ENCODE data around the gene CCK. TPM values are rescaled to one million over a fixed set of nuclear protein-coding genes. Genes with fewer than 3 reads are reported as not detected.
"Not testable (repeated sequence)": the region's sequence is repeated elsewhere in the genome, so short reads cannot be mapped to it uniquely, and the experiment has no call there.

The CCK gene
- total RNA-seq, 2 experiments from 2014 or later, result not detected

DNA sequence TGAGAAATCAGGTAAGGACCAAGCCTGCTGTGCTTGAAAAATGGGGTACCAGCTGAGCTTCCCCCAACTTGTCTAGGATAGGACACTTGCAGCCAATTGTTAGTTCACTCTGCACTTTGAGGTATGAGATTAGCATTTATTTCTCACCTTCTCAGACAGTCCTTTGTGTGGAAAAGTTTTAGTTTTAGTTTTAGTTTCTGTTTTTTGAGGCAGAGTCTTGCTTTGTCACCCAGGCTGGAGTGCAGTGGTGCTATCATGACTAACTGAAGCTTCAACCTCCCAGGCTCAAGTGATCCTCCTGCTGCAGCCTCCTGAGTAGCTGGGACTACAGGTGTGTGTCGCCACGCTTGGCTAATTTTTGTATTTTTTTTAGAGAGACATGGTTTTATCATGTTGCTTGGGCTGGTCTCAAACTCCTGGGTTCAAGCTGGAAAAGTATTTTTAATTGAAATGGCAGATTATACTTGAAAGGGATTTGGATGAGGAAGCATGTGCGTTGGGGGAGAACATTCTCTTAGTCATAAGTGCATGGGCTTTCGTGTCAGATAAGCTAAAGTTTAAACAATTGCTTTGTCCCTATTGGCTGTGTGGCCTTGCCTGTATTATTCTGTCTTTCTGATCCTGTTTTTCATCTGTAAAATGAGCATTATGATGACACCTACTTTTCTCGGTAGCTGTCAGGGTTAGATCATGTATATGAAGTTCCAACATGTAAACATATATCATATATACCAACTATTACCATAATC is 25.2 kb upstream of the CCK start:
- Mint-ChIP-seq H3K27me3 (peaks cover 9% of the 10 kb centered on the region), H3K9me3 (no peaks in the 10 kb centered on the region), H3K36me3 (ENCODE audit: low read depth) (no peaks in the 10 kb centered on the region), H3K4me3 (no peak overlapping the region), H3K4me1 (ENCODE audit: low read depth) (peaks cover 2% of the 10 kb centered on the region), H3K27ac (no peak overlapping the region)
- CTCF ChIA-PET, result interaction anchor here (1.0 to 1.8 kb wide), 6 partner anchors 13 to 150 kb away, joined by 3 to 5 read pairs (median 4); no protein-coding TSS in a partner anchor
- intact Hi-C loops (cut with micrococcal nuclease), result no loop called here
- TF ChIP-seq, protein P1, sequence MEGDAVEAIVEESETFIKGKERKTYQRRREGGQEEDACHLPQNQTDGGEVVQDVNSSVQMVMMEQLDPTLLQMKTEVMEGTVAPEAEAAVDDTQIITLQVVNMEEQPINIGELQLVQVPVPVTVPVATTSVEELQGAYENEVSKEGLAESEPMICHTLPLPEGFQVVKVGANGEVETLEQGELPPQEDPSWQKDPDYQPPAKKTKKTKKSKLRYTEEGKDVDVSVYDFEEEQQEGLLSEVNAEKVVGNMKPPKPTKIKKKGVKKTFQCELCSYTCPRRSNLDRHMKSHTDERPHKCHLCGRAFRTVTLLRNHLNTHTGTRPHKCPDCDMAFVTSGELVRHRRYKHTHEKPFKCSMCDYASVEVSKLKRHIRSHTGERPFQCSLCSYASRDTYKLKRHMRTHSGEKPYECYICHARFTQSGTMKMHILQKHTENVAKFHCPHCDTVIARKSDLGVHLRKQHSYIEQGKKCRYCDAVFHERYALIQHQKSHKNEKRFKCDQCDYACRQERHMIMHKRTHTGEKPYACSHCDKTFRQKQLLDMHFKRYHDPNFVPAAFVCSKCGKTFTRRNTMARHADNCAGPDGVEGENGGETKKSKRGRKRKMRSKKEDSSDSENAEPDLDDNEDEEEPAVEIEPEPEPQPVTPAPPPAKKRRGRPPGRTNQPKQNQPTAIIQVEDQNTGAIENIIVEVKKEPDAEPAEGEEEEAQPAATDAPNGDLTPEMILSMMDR (IDR thresholded peaks at IDR 0.05), result no peak
- ATAC-seq (peak; percentile 45), DNase-seq (peak; percentile 11)
- POLR2A ChIA-PET, result no interaction called here

DNA sequence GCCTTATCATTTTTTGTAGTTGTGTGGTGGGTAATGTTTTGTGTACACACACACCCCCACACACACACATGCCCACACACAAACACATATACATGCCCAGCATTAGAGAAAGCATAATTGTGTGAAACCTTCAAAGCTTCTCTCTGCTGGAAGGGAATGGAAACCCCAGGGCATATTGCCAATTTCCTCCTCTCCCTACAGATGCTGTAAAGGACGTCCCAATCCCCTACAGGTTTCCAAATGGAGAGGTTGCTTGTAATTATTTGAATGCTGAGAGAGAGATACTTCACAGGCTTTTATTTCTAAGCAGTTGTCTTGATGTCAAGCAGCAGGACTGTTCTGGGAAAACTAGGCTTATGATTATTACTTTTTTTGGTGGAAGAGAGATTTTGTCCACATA is 23.0 kb upstream of the CCK start:
- CTCF ChIA-PET, result no interaction called here
- POLR2A ChIA-PET, result no interaction called here
- no peak overlapping the region for H3K4me3 Mint-ChIP-seq

DNA sequence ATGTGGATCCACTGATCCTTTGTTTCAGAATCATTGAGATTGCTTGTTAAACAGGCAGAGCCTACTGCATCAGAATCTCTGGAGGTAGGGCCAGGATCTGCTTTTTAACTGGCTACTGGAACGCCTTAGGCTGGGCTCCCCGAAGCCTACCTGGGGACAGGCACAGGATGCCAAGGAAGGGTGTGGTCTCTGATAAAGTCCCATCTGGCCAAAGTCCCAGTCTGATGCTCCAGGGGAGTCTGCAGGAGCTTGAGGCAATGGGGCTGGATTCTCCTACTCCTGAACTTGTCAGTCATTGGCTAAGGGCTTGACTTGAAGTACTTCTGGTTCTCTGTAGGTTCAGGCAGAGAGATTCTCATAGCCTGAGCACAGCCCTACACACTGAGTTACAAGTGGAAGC is 22.4 kb upstream of the CCK start:
- Mint-ChIP-seq H3K27ac (no peak overlapping the region), H3K4me1 (ENCODE audit: low read depth) (peaks cover 2% of the 10 kb centered on the region), H3K27me3 (peaks cover 4% of the 10 kb centered on the region), H3K9me3 (no peaks in the 10 kb centered on the region), H3K4me3 (no peak overlapping the region), H3K36me3 (ENCODE audit: low read depth) (no peaks in the 10 kb centered on the region)
- CTCF ChIA-PET, result no interaction called here
- intact Hi-C loops (cut with micrococcal nuclease), result no loop called here
- TF ChIP-seq, protein P1 (IDR thresholded peaks at IDR 0.05), result no peak
- ATAC-seq (no peak), DNase-seq (no peak)
- POLR2A ChIA-PET, result no interaction called here

More for the DNA sequence above, 23.0 kb upstream of the CCK start:
- Mint-ChIP-seq H3K36me3 (ENCODE audit: low read depth) (no peaks in the 10 kb centered on the region), H3K9me3 (no peaks in the 10 kb centered on the region), H3K4me1 (ENCODE audit: low read depth) (peaks cover 2% of the 10 kb centered on the region), H3K27me3 (peaks cover 8% of the 10 kb centered on the region), H3K27ac (no peak overlapping the region)
- intact Hi-C loops (cut with micrococcal nuclease), result no loop called here
- no peak for ATAC-seq
- TF ChIP-seq, protein P1 (IDR thresholded peaks at IDR 0.05), result no peak
- DNase-seq, result no peak

DNA sequence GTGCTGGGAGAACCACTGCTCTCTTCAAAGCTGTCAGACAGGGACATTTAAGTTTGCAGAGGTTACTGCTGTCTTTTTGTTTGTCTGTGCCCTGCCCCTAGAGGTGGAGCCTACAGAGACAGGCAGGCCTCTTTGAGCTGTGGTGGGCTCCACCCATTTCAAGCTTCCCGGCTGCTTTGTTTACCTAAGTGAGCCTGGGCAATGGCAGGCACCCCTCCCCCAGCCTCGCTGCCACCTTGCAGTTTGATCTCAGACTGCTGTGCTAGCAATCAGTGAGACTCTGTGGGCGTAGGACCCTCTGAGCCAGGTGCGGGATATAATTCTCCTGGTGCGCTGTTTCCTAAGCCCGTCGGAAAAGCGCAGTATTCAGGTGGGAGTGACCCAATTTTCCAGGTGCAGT is 21.4 kb upstream of the CCK start:
- H3K4me3 Mint-ChIP-seq; POLR2A ChIA-PET; intact Hi-C loops (cut with micrococcal nuclease); CTCF ChIA-PET; H3K36me3 Mint-ChIP-seq (ENCODE audit: low read depth); H3K27me3 Mint-ChIP-seq; DNase-seq; H3K4me1 Mint-ChIP-seq (ENCODE audit: low read depth); ATAC-seq; H3K9me3 Mint-ChIP-seq; H3K27ac Mint-ChIP-seq: not testable (repeated sequence)

DNA sequence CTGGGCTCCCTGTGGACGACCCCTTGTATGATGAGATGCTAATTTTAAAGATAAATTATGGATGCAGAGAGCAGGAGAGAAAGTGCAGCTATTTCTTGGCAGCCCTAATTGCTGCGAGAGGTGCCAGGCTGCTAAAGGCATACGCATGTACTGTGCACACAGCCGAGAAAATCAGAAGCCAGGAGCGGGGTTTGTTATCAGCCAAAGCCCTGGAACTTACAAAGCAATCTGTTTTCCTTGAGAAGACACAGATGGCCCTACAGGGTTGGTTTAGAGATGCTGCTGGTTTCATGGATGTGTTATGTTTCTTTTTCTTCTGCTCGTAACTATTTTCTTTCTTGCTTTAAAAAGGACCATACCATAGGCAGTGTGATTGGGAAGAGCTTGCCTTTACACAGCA is 11.7 kb upstream of the CCK start:
- Mint-ChIP-seq H3K36me3 (ENCODE audit: low read depth) (no peaks in the 10 kb centered on the region), H3K9me3 (peaks cover 17% of the 10 kb centered on the region), H3K4me3 (no peak overlapping the region), H3K27ac (no peak overlapping the region), H3K4me1 (ENCODE audit: low read depth) (no peaks in the 10 kb centered on the region), H3K27me3 (peaks cover 2% of the 10 kb centered on the region)
- ChIA-PET POLR2A (no interaction called here), CTCF (no interaction called here)
- intact Hi-C loops (cut with micrococcal nuclease), result no loop called here
- no peak for ATAC-seq
- DNase-seq, result no peak
- TF ChIP-seq, protein P1 (IDR thresholded peaks at IDR 0.05), result no peak
